ENCODE data around the gene PCSK5.

- TF ChIP-seq POLR2A (IDR thresholded peaks at IDR 0.05; ENCODE audit: low read length) (no peak), GATA1 (IDR thresholded peaks at IDR 0.05; ENCODE audit: low read depth, low read length) (no peak)
Observed at GRCh38 chr9:76188905-76189304, 298.4 kb downstream of the PCSK5 start.
